NCI-H1417 treated with DMSO at 0.1 percent for 48 hours (cell line): ENCODE data around the gene COX4I2.
A peak's percentile ranks its signal among the peaks of the same experiment; 100 is the strongest.

ENCODE experiments used
- DNase-seq: peaks from one replicate; lab custom pipeline; 2025; lab: John Stamatoyannopoulos, UW

COX4I2 gene

DNA sequence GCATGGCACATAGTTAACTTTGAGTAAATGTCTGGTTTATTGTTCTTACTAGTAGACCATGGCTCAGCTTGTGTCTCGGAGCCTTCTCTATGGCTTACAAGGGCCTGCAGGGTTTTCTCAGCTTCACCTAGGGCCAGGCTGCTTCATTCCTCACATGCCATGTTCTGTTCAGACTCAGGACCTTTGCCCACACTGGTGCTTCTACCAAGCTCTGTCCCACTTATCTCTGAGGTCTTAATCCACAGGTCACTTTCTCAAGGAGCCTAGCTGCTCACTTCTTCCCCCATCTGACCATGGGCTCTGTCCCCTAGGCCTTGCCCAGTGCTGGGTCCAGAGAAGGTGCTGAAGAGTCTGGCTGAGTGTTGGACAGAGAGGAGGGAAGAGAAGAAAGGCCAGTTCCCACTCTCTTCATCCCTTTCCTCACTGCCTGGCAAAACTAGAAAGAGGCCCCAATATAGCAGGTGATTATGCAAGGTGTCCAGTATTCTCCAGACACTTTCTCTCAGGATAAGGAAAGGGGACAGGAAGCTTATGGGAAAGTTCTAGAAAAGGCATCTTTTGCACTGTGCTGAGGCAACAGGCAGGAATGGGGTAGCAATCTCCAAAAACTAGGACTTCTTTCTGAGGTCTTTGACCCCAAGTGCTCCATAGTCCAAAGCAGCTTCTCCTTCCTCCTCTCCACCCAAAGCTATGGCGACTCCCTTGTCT is 40.0 kb downstream of the COX4I2 start:
- DNase-seq = no peak

DNA sequence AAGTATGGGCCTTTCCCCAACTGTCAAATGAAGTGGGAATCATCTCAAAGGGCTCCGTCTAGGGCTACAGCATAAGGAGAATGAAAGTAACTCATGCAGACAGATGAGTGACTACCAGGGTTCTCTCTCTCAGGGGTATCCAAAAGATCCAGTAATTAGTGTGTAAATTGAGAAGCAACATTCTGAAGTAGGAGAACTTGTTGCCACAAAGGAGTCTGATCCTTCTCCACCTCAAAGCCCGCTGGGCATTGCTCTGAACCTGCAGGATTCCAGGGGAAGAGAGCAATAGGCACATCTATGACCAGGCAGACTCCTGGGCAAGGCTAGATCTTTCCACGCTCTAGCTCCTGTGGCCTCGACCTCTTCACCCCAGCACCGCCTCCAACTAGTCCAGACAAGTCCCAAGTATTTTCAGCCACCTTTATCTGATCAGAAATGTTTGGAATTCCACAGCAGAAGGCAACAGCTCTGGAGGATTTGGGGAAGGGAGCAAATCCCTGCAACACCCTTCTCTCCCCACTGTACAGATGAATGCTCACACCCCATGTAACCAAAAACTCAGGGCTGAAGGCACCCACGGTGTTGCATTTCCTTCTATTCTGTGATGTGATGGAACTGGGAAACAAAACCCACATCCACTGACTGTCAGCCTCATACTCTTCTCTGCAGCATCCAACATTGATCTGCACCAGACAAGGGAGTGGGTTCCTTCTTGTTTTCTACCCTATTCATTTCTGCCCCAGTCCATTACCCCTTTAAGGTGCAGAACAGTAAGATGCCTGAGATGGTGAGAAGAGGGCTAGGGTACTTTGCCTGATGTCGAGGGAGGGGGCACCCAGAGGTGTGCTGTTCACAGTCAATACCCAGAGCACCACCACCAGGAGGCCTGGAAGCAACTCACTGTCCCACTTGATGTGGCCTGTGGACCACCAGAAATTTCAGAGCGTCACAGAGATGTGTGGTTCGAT is 41.0 kb downstream of the COX4I2 start:
- DNase-seq = no peak

DNA sequence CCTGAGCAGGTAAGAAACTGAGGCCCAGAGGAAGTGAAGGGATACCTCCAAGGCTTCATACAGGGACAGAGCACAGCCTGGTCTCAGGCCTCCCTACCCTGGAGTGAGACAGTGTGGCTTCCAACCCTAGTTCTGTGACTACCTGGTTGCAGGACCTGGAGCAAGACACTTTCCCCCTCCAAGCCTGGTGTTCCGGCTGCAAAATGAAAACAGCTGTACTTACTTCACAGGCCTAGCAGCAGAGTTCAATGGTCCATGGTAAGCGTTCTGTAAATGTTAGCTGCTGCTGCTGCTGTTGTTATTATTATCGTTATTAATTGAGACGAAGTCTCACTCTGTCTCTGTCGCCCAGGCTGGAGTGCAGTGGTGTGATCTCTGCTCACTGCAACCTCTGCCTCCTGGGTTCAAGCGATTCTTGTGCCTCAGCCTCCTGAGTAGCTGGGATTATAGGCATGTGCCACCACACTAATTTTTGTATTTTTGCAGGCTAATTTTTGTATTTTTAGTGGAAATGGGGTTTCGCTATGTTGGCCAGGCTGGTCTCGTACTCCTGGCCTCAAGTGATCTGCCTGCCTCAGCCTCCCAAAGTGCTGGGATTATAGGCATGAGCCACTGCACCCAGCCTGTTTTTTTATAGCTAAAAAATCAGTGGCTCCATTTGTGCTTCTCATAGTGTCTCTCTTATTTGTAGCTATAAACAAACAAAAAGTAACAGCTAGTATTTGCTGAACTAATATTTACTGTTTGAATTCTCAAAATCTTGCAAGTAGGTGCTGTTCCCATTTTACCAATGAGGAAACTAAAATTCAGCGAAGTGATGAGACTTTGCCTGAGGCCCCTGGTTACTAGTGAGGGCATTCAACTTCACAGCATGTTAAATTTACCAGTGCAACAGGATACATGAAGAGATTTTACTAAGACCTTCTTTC is 41.9 kb downstream of the COX4I2 start:
- DNase-seq = no peak

DNA sequence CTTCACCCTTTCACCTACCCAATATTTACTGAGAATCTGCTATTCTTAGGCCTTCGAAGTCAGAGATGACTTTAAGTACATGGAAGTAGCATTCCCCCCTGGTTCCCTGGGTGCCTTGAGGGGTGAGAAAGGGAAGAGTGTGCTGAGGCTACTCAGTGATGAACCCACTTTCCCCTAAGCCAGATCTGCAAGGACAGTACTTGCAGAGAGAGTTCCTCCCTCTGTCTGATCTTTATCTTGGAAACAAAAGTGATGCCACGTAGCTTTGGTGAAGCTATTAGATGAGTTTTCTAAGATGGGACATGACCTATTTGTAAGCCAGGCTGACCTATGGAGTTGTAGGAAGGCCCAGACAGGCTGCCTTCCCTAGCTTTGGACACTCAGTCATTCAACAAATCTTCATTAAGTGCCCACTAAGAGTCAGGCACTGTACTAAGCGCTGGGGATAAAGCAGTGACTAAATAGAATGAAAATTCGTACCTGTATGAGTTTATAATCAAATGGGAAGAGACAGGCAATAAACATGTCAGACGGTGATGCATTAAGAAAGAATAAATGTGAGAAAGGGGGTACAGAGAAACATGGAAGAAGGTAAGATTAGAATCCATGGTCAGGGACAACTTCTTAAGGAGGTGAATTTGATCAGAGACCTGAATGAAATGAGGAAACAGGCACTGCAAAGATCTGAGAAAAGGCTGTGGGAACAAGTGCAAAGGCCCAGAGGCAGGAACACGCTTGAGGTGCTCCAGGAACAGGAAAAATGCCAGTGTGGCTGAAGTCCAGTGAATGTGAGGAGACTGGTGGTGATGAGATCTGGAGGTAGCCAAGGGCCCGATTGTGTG is 42.8 kb downstream of the COX4I2 start:
- DNase-seq = no peak

DNA sequence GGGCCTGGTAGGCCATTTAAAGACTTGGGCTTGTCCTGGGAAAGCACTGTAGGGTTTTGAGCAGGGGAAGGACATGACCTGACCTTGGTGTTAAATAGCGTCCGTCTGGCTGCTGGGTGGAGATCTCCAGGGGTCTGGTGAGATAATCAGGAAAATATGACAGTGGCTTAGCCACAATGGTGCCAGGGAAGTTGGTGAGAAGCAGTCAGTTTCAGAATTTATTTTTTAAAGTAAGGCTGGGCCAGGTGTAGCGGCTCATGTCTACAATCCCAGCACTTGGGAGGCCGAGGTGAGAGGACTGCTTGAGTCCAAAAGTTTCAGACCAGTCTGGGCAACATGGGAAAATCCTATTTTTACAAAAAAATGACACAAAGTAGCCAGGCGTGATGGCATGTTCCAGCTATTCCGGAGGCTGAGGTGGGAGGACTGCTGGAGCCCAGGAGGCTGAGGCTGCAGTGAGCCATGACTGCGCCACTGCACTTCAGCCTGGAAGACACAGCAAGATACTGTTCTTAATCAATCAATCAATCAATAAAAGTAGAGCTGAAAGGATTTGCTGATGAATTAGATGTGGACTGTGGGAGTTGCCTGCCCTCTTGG is 43.5 kb downstream of the COX4I2 start:
- no peak for DNase-seq

DNA sequence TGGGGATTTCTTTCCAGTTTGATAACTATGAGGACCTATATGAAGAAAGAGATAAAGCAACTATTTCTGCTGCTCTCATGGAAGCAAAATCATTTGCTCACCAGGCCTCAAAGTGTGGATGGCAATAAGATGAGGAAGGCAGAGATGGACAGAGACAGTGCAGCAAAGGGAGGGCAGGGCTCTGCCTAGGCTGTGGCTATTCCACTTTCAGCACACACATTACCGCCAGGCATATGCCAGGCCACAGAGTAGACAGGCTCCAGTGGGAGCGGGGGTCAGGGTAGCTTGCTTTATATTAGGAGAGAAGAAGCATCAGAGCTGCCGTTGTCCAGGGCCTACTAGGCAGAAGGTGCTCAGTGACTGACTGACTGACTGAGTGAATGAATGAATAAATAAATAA is 44.1 kb downstream of the COX4I2 start:
- DNase-seq = no peak

DNA sequence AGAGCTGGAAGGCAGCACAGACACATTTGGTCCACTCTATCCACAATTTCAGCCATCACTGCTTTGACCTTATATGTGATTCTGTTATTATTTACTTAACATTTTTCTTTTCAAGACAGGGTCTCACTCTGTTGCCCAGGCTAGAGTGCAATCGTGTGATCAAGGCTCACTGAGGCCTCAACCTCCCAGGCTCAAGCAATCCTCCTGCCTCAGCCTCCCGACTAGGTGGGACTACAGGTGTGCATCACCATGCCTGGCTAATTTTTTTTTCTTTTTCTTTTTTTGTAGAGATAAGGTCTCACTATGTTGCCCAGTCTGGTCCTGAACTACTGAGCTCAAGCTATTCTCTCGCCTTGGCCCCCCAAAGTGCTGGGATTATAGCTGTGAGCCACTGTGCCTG is 44.6 kb downstream of the COX4I2 start:
- DNase-seq = no peak

DNA sequence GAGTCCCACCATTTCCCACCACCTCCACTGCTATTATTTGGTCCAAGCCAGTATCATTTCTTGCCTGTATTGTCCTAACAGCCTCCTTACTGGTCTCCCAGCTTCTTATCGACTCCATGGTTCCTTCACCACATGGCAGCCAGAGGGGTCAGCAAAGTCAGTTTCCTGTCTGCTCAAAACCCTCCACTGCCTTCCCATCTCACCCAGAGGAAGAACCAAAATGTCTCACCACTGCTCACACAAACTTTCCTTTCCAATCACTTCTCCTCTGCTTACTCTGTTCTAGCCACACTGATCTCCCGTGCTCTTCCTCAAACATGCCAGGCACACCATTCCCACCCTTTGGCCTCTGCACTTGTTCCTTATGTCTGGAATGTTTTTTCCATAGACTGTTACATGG is 45.2 kb downstream of the COX4I2 start:
- DNase-seq = no peak

DNA sequence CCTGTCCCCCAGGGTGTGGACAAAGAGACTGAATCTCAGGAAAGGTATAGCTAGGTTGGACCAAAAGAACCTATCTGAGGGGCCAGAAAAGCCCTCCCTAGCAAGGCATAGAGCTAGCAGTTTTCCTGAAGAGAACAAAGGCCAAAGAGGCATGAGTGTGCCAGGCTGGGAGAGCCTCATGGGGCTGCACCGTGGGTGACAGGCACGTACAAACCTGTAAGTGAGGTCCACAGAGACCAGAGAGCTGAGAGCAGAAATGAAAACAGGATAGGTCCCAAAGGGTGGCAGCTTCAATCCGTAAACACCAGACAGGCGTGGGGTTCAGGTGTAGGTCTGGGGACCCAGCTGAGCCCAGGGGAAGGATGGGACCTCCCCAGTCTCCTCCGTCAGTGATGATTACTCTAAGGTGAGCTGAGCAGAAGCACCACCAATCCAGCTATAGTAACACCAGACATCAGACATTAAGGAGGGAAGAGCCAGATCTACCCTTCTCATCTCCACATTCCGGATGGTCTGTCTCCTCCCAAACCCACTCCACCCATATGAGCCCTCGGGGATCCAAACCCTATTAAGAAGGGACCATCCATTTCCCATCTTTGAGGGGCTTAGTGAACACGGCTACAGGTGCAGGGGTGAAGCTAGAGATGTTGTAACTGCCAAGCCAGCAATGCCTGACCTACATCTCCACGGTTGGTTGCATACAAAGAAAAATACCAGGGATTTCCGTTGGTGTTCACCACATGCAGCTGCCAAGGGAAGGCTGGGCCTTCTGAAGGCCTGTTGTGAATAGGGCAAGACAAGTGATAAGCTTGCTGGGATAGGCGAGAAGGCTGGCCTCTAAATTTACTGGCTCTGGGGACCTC is 46.7 kb downstream of the COX4I2 start:
- no peak for DNase-seq

DNA sequence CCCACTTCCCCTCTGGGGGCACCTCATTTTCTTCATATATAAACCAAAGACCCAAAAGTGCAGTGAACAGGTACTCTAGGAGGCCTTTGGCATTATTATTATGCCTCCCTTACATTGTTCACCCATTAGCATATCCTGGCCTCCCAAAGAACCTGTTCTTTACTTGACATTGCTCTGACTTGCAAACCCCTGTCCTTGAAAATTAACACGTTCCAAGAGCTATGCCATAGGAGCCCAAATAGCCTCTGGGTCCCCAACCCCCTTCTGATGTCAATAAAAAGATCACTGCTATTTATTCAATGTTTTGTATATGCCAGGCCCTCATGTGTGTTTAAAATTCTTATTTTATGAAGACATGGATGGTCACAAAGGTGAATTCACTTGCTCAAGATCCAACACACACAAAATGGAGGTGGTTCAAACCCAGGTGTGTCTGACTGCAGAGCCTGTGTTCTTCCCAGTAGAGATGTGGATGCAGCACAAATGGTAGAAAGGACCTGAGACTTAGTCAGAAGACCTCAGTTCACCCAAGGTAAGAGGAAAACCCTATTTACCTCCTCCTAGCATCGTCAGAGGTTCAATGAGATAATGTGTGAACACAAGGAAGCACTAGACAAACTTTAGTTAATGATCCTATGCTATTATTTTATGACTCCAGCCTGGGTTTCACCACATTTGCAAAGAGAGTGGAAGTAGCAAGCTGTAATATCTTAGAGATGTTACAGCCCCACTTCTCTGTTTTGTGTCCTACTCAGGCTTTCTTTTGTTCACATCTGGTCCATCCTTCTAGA is 48.3 kb downstream of the COX4I2 start:
- DNase-seq = no peak

DNA sequence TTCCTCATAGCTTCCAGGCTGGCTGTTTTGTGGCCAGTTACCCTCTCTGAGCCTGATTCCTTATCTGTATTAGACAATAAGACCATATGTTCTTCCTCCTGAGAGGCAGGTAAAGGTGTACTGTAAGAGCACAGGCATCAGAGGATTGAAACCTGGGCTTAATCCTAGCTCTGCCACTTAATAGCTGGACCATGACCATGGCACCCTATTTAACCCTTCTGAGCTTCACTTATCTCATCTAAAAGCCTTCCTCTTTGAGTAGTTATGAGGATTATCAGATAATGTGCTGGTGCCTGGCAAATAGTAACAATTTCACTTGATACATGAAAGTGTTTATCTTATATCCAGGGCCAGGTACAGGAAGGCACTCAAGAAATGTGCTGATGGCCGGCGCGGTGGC is 50.1 kb downstream of the COX4I2 start:
- DNase-seq = no peak

DNA sequence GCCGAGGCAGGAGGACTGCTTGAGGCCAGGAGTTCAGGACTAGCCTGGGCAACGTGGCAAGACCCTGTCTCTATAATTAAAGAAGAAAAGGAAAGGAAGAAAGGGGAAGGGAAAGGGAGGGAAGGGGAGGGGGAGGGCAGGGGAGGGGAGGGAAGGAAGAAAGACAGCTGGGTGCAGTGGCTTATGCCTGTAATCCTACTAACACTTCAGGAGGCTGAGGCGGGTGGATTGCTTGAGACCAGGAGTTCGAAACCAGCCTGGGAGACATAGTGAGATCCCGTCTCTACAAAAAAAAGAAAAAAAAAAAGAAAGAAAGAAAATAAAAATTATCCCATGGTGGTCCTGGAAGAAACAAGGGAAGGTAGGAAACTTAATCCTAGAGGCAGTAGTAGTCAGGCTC is 51.4 kb downstream of the COX4I2 start:
- no peak for DNase-seq

DNA sequence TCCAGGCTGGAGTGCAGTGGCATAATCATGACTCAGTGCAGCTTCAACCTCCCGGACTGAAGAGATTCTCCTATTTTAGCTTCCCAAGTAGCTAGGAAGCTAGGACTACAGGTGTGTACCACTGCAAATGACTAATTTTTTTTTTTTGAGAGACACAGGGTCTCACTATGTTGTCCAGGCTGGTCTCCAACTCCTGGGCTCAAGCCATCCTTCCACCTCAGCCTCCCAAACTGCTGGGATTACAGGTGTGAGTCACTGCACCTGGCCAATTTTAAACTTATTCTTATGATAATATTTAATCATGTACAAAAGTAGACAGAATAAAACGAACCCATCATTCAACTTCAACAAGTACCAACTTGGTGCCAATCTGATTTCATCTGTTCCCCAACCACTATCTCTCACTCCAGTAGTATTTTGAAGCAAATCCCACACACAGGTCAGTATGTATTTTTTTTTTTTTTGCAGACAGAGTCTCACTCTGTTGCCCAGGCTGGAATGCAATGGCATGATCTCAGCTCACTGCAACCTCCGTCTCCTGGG is 52.5 kb downstream of the COX4I2 start:
- DNase-seq = no peak

DNA sequence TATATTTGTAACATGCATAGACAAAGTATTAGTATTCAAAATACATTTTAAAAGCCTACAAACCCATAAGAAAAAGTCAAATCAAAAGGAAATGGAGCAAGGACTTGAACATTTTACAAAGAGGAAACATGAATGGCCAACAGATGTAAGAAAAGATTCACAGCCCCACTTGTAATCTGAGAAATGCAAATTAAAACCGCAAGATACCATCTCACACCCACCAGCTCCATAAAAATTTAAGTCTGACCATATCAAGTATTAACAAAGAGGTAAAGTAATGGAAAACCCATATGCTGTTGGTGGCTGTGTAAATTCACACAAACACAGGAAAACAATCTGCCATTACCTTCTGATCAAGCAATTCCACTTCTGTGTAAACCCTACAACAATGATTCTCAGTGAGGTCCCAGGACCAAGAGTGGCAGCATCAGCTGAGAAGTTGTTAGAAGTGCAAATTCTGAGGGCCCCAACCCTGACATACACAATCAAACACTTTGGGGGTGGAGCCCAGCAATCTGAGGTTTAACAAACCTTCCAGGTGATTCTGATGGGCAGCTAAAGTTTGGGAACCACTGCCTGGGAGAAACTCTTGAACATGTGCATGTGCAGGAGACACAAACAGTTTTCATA is 54.0 kb downstream of the COX4I2 start:
- no peak for DNase-seq

DNA sequence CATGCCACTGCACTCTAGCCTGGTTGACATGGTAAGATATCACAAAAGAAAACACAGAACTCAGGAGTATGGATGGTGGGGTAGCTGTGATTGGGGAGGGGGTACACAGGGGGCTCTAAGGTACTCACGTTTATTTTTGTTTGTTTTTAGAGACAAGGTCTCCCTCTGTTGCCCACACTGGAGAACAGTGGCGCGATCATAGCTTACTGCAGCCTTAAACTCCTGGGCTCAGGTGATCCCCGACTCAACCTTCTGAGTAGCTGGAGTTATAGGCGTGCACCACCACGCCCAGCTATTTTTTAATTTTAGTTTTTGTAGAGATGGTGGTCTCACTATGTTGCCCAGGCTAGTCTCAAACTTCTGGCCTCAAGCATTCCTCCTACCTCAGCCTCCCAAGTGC is 55.7 kb downstream of the COX4I2 start:
- DNase-seq = no peak

DNA sequence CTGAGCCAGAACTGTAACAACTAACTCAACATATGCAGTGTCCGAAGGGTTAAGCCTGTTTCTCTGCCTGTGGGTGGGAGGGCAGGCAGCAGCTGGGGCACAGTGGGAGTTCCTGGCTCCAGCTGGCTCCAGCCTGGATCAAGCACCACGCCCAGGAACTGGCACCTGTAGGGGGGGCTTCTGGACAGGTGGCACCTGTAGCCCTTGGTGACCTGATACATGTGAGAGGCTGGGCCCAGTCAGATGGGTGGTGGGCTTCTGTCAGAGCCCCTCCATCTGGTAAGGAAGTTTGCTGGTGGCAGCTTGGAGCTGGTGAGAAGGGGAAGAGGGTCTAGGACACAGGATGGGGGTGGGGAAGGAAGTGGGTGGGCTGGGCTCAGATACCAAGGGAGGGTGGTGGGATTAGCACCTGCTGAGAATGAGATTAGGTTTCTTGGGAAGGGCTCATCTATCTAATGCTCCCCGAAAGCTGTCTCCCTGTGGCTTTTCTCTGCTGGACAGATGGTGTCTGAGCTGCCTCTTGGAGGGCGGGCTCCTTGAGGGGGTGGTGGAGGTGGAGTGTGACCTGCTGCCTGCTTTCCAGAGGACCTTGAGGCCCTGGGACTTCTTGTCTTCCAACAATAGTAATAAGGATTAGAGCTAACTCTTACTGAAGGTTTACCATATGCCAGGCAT is 56.4 kb downstream of the COX4I2 start:
- DNase-seq = peak; percentile 24
